ENCODE data around the gene PAK1. TPM values are rescaled to one million over a fixed set of nuclear protein-coding genes. Genes with fewer than 3 reads are reported as not detected.

Gene PAK1
- total and polyA plus RNA-seq, 10 of the 15 experiments (the other 5 are each of a cell fraction or from before 2014, with no cell fraction given) = 43.8 to 321 (median 110) TPM

DNA sequence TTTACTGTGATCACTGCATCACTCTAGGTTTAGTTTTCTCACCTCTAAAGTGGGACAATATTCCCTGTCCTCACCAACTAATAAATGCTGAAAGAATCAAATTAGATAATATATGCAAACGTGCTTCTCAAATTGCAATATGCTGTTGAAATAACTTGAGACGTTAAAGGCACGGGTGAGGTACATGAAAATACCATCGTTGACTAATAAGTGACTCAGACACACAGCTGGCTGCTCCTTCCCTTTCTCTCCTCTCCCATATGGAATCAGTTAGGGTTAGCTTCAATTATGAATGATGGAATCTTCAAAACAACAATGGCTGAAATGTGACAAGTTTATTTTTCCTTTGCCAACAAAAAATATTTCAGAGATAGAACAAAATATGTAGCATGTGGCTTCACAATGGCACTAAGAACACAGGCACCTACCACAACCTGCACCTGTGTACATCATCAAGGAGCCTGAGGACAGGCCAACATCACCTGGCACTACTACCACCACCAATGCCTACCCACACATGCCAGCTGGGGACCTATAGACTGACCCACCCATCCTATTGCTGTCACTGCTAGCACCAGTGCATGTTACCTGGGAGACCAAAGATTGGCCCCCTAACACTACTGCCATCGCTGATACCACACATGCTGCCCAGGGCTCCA, 186.2 kb downstream of the PAK1 start:
- POLR2A ChIA-PET = no interaction called here
- RAD21 ChIA-PET (ENCODE audit: unreplicated experiment) = no interaction called here
- TF ChIP-seq MEF2B (IDR thresholded peaks at IDR 0.05; ENCODE audit: partially characterized antibody, poor library complexity, severe bottlenecking) (no peak), ETV6 (conservative IDR thresholded peaks at IDR 0.05 in 1 of 2, IDR thresholded peaks at IDR 0.05 in 1 of 2; ENCODE audit: borderline replicate concordance in 1 of 2, low read depth in 1 of 2) (no peak), MEF2A (IDR thresholded peaks at IDR 0.05; ENCODE audit: insufficient read depth, low read depth, low read length) (no peak), POLR2AphosphoS2 (IDR thresholded peaks at IDR 0.05; ENCODE audit: low read depth, low read length) (no peak), MXI1 (IDR thresholded peaks at IDR 0.05; ENCODE audit: low read depth, low read length) (no peak), ZBED1 (IDR thresholded peaks at IDR 0.05; ENCODE audit: borderline replicate concordance) (no peak), KDM1A (IDR thresholded peaks at IDR 0.05; ENCODE audit: borderline replicate concordance) (no peak), SMAD5 (IDR thresholded peaks at IDR 0.05; ENCODE audit: low read depth) (no peak), CHD1 (IDR thresholded peaks at IDR 0.05; ENCODE audit: low read depth, low read length) (no peak), ESRRA (IDR thresholded peaks at IDR 0.05; ENCODE audit: low read length) (no peak), FOS (IDR thresholded peaks at IDR 0.05; ENCODE audit: borderline replicate concordance, extremely low read depth, insufficient read length) (no peak)
- TF ChIP-seq, protein P1, sequence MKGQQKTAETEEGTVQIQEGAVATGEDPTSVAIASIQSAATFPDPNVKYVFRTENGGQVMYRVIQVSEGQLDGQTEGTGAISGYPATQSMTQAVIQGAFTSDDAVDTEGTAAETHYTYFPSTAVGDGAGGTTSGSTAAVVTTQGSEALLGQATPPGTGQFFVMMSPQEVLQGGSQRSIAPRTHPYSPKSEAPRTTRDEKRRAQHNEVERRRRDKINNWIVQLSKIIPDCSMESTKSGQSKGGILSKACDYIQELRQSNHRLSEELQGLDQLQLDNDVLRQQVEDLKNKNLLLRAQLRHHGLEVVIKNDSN (IDR thresholded peaks at IDR 0.05; ENCODE audit: borderline replicate concordance, extremely low read length, insufficient read depth, low read depth, low read length) = no peak
- TF ChIP-seq, protein P2, sequence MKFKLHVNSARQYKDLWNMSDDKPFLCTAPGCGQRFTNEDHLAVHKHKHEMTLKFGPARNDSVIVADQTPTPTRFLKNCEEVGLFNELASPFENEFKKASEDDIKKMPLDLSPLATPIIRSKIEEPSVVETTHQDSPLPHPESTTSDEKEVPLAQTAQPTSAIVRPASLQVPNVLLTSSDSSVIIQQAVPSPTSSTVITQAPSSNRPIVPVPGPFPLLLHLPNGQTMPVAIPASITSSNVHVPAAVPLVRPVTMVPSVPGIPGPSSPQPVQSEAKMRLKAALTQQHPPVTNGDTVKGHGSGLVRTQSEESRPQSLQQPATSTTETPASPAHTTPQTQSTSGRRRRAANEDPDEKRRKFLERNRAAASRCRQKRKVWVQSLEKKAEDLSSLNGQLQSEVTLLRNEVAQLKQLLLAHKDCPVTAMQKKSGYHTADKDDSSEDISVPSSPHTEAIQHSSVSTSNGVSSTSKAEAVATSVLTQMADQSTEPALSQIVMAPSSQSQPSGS (IDR thresholded peaks at IDR 0.05; ENCODE audit: low read length) = no peak
- TF ChIP-seq, protein P3, sequence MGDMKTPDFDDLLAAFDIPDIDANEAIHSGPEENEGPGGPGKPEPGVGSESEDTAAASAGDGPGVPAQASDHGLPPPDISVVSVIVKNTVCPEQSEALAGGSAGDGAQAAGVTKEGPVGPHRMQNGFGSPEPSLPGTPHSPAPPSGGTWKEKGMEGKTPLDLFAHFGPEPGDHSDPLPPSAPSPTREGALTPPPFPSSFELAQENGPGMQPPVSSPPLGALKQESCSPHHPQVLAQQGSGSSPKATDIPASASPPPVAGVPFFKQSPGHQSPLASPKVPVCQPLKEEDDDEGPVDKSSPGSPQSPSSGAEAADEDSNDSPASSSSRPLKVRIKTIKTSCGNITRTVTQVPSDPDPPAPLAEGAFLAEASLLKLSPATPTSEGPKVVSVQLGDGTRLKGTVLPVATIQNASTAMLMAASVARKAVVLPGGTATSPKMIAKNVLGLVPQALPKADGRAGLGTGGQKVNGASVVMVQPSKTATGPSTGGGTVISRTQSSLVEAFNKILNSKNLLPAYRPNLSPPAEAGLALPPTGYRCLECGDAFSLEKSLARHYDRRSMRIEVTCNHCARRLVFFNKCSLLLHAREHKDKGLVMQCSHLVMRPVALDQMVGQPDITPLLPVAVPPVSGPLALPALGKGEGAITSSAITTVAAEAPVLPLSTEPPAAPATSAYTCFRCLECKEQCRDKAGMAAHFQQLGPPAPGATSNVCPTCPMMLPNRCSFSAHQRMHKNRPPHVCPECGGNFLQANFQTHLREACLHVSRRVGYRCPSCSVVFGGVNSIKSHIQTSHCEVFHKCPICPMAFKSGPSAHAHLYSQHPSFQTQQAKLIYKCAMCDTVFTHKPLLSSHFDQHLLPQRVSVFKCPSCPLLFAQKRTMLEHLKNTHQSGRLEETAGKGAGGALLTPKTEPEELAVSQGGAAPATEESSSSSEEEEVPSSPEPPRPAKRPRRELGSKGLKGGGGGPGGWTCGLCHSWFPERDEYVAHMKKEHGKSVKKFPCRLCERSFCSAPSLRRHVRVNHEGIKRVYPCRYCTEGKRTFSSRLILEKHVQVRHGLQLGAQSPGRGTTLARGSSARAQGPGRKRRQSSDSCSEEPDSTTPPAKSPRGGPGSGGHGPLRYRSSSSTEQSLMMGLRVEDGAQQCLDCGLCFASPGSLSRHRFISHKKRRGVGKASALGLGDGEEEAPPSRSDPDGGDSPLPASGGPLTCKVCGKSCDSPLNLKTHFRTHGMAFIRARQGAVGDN (IDR thresholded peaks at IDR 0.05) = no peak
- TF ChIP-seq, protein P4, sequence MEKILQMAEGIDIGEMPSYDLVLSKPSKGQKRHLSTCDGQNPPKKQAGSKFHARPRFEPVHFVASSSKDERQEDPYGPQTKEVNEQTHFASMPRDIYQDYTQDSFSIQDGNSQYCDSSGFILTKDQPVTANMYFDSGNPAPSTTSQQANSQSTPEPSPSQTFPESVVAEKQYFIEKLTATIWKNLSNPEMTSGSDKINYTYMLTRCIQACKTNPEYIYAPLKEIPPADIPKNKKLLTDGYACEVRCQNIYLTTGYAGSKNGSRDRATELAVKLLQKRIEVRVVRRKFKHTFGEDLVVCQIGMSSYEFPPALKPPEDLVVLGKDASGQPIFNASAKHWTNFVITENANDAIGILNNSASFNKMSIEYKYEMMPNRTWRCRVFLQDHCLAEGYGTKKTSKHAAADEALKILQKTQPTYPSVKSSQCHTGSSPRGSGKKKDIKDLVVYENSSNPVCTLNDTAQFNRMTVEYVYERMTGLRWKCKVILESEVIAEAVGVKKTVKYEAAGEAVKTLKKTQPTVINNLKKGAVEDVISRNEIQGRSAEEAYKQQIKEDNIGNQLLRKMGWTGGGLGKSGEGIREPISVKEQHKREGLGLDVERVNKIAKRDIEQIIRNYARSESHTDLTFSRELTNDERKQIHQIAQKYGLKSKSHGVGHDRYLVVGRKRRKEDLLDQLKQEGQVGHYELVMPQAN (conservative IDR thresholded peaks at IDR 0.05) = no peak

More for the DNA sequence above, 186.2 kb downstream of the PAK1 start:
- Histone ChIP-seq H3K9me3 (replicated peaks; ENCODE audit: control insufficient read depth, insufficient read depth, low read length) (no peaks in the 10 kb centered on the region), H3K36me3 (ENCODE audit: control insufficient read depth in 2 of 2, insufficient read depth in 2 of 2, low read length in 1 of 2) (no peaks in the 10 kb centered on the region), H2AFZ (ENCODE audit: control insufficient read depth, low read depth, low read length) (no peak overlapping the region), H3K4me2 (ENCODE audit: control insufficient read depth, insufficient read depth) (no peak overlapping the region), H3K4me3 (no peak overlapping the region), H4K20me1 (ENCODE audit: control insufficient read depth, insufficient read depth) (no peaks in the 10 kb centered on the region), H3K79me2 (ENCODE audit: control insufficient read depth, insufficient read depth, low read length) (no peaks in the 10 kb centered on the region), H3K9ac (ENCODE audit: control insufficient read depth, insufficient read depth, low read length) (no peak overlapping the region), H3K27ac (ENCODE audit: control insufficient read depth, insufficient read depth) (no peak overlapping the region), H3K4me1 (ENCODE audit: control insufficient read depth, insufficient read depth, low read length) (no peaks in the 10 kb centered on the region), H3K27me3 (replicated peaks in 1 of 2; ENCODE audit: control insufficient read depth in 2 of 2, insufficient read depth in 2 of 2, low read length in 1 of 2) (peaks cover 0 to 3% of the 10 kb centered on the region in 2 experiments; a peak in 2 of 4 replicates)
- 42% methylated on average over 5 of the region's 5 CpGs for WGBS (ENCODE audit: insufficient coverage, insufficient replicate concordance, low lambda C conversion rate, missing lambda C conversion rate)
- no TSS peak for BruUV-seq (replicated peaks)
- ChIA-PET SMC1A (ENCODE audit: uncharacterized antibody, unreplicated experiment) (no interaction called here), CTCF (interaction anchor here (0.6 kb wide), 1 partner anchor 8 kb away, joined by 3 read pairs; no protein-coding TSS in a partner anchor)
- intact Hi-C loops (cut with micrococcal nuclease; ENCODE audit: unreplicated experiment) = no loop called here
- DNase-seq (ENCODE audit: low read depth, low spot score) = no peak
- in situ Hi-C loops (cut with MboI) = loop anchor here (5.0 kb wide), 1 partner anchor 50 kb away; no protein-coding TSS in a partner anchor
- no peak for FAIRE-seq
- no peak for ATAC-seq

Measured in GM12878 (cell line).